Thyroid gland (tissue), 4 donors: Measurements from ENCODE around the gene MAPK10.

Experiments used
- CTCF ChIP-seq, 6 experiments: fragments of 200-600 bp in 3 of 6; fragments of 450-650 bp in 3 of 6; sonication (generic) in 3 of 6; IDR thresholded peaks; one replicate each; pipeline ENCODE4 v1.5.1; 2016 to 2019; ENCODE audit warnings: antibody characterized with exemption in 6 of 6, mild to moderate bottlenecking in 2 of 6, inconsistent platforms in 1 of 6, moderate library complexity in 1 of 6
- POLR2A ChIP-seq, 2 donors: fragments of 450-650 bp; IDR thresholded peaks; one replicate each; pipeline ENCODE4 v1.6.1; 2017; ENCODE audit warnings: antibody characterized with exemption in 2 of 2, mild to moderate bottlenecking in 2 of 2, moderate library complexity in 1 of 2

GRCh38 chr4:86338989-86339388, 20.9 kb downstream of the MAPK10 start:
- TF ChIP-seq CTCF (IDR thresholded peaks at IDR 0.05): no peak
- TF ChIP-seq POLR2A (IDR thresholded peaks at IDR 0.05): no peak
